MM.1S (cell line): ENCODE results near the gene IL10.

Experiments used
- CTCF ChIP-seq: fragments of 300-600 bp; sonication (generic); IDR thresholded peaks from 2 replicates; pipeline ENCODE4 v1.5.1; 2016; ENCODE audit warnings: antibody characterized with exemption, low read length, mixed read lengths
- EZH2 ChIP-seq: fragments of 300-600 bp; sonication (generic); optimal IDR thresholded peaks from 2 replicates; pipeline ENCODE3; 2017; ENCODE audit warnings: low read depth, mild to moderate bottlenecking, antibody characterized with exemption, low read length, mixed read lengths
- EZH2phosphoT487 ChIP-seq: fragments of 300-600 bp; sonication (generic); IDR thresholded peaks from 2 replicates; pipeline ENCODE4 v1.6.1; 2018; ENCODE audit warnings: antibody characterized with exemption, low read length

DNA sequence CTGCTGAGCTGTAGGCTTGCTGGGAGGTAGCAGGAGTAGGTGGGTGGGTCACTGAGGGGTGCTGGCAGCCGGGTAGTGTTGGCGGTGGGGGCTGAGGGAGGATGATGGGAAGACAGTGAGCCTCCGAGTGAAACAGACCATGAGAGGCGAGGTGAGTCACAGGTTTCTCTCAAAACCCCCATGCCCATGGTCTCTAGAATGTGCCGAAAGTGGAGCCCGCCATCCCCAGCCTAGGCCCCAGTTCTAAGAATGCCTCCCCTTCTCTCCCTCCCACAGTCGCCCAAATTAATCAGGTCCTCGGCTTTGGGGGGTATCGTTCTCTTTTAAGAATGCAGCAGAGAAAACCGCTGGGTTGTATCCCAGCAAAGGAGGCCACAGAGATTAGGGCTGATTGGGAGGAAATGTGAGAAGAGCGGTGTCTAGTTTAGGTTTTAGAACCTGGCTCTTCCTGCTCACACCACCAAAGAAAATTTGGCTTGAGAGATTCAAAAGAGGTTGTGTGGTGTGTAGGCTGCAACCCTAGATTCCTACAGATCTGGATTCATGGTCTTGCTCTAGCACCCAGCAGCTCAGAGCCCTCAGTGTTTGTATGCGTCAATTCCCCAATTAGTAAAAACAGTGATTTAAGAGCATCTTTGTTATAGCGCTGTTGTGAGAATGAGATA is 29.4 kb downstream of the IL10 start:
- no peak for TF ChIP-seq CTCF
- TF ChIP-seq EZH2phosphoT487: no peak
- no peak for TF ChIP-seq EZH2
